Panc1 (cell line): ENCODE data around the gene PPP2R3A.

Experiments used
- SIN3A ChIP-seq: IDR thresholded peaks from 2 replicates; pipeline ENCODE4 v1.6.1; 2012; ENCODE audit warnings: low read depth, mild to moderate bottlenecking, low read length, moderate library complexity, borderline replicate concordance; ENCODE audit not compliant: insufficient read depth
- TCF7L2 ChIP-seq: IDR thresholded peaks from 2 replicates; pipeline ENCODE4 v1.6.1; 2011; ENCODE audit warnings: mild to moderate bottlenecking, low read depth, low read length, inconsistent platforms
- TF ChIP-seq, protein P1 (sequence below): fragments of 450-650 bp; IDR thresholded peaks from 2 replicates; pipeline ENCODE4 v1.5.1; 2017; ENCODE audit warnings: mild to moderate bottlenecking
- TF ChIP-seq, protein P2 (sequence below), 2 experiments: IDR thresholded peaks; 2 replicates each; pipeline ENCODE4 v1.6.1; 2011 to 2012; ENCODE audit warnings: low read depth in 2 of 2, control low read depth in 1 of 2, low read length in 1 of 2, mild to moderate bottlenecking in 1 of 2, moderate library complexity in 1 of 2; ENCODE audit not compliant: insufficient read depth in 1 of 2

DNA sequence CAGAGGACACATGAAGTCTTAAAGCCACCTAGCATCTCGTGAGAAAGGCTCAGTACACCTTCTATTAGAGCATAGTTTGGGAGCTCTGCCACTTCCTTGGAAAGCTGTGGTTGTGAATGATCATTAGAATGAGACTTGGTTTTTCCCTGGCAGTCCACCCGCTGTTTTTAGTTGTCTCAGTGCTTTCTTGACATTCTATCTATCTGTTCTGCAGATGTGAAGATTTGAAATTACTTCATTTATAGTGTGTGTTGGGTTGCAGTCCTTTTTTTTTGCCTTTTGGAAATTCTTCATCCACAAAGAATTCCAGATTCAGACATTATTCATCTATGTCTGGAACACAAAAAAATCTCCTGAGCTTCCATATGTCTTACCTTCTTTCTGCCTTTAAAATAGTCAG, 23.7 kb downstream of the PPP2R3A start:
- TF ChIP-seq, protein P1, sequence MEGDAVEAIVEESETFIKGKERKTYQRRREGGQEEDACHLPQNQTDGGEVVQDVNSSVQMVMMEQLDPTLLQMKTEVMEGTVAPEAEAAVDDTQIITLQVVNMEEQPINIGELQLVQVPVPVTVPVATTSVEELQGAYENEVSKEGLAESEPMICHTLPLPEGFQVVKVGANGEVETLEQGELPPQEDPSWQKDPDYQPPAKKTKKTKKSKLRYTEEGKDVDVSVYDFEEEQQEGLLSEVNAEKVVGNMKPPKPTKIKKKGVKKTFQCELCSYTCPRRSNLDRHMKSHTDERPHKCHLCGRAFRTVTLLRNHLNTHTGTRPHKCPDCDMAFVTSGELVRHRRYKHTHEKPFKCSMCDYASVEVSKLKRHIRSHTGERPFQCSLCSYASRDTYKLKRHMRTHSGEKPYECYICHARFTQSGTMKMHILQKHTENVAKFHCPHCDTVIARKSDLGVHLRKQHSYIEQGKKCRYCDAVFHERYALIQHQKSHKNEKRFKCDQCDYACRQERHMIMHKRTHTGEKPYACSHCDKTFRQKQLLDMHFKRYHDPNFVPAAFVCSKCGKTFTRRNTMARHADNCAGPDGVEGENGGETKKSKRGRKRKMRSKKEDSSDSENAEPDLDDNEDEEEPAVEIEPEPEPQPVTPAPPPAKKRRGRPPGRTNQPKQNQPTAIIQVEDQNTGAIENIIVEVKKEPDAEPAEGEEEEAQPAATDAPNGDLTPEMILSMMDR = no peak
- TF ChIP-seq, protein P2, sequence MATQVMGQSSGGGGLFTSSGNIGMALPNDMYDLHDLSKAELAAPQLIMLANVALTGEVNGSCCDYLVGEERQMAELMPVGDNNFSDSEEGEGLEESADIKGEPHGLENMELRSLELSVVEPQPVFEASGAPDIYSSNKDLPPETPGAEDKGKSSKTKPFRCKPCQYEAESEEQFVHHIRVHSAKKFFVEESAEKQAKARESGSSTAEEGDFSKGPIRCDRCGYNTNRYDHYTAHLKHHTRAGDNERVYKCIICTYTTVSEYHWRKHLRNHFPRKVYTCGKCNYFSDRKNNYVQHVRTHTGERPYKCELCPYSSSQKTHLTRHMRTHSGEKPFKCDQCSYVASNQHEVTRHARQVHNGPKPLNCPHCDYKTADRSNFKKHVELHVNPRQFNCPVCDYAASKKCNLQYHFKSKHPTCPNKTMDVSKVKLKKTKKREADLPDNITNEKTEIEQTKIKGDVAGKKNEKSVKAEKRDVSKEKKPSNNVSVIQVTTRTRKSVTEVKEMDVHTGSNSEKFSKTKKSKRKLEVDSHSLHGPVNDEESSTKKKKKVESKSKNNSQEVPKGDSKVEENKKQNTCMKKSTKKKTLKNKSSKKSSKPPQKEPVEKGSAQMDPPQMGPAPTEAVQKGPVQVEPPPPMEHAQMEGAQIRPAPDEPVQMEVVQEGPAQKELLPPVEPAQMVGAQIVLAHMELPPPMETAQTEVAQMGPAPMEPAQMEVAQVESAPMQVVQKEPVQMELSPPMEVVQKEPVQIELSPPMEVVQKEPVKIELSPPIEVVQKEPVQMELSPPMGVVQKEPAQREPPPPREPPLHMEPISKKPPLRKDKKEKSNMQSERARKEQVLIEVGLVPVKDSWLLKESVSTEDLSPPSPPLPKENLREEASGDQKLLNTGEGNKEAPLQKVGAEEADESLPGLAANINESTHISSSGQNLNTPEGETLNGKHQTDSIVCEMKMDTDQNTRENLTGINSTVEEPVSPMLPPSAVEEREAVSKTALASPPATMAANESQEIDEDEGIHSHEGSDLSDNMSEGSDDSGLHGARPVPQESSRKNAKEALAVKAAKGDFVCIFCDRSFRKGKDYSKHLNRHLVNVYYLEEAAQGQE (IDR thresholded peaks at IDR 0.05; ENCODE audit: insufficient read depth in 1 of 2, low read depth in 2 of 2, low read length in 1 of 2) = no peak
- TF ChIP-seq SIN3A (no peak), TCF7L2 (no peak)
